Lung (tissue), 12 donors: ENCODE data around the gene GALK2. TPM values are rescaled to one million over a fixed set of nuclear protein-coding genes. Genes with fewer than 3 reads are reported as not detected.
A peak's percentile ranks its signal among the peaks of the same experiment; 100 is the strongest.

Source experiments
- ATAC-seq: fragments of 200-7000 bp; cut with Tn5 transposase; one replicate; pipeline ENCODE4 v1.9.1; 2020; ENCODE audit warnings: moderate number of reproducible peaks; ENCODE audit not compliant: insufficient read depth, low FRiP score
- DNase-seq, 3 donors: peaks; one replicate each; pipeline ENCODE4 v3.0.0-alpha.2; 2013 to 2017
- H3K27ac ChIP-seq, 2 donors: one replicate each; pipeline ENCODE4 v1.5.1; 2013; ENCODE audit warnings: mild to moderate bottlenecking in 2 of 2, moderate library complexity in 2 of 2, control low read depth in 1 of 2, inconsistent platforms in 1 of 2, low read depth in 1 of 2, low read length in 1 of 2
- H3K27me3 ChIP-seq, 3 donors: one replicate each; pipeline ENCODE4 v1.5.1; 2013; ENCODE audit warnings: low read length in 2 of 3; ENCODE audit not compliant: control insufficient read depth in 3 of 3, insufficient read depth in 3 of 3
- H3K36me3 ChIP-seq, 4 donors: one replicate each; pipeline ENCODE4 v1.5.1; 2013; ENCODE audit warnings: low read length in 4 of 4, mild to moderate bottlenecking in 1 of 4, moderate library complexity in 1 of 4; ENCODE audit not compliant: control insufficient read depth in 4 of 4, insufficient read depth in 4 of 4
- H3K4me1 ChIP-seq, 5 donors: one replicate each; pipeline ENCODE4 v1.5.1; 2013; ENCODE audit warnings: low read length in 5 of 5, mild to moderate bottlenecking in 2 of 5, moderate library complexity in 1 of 5; ENCODE audit not compliant: control insufficient read depth in 5 of 5, insufficient read depth in 5 of 5
- H3K4me3 ChIP-seq: one replicate; pipeline ENCODE4 v1.5.1; 2013; ENCODE audit warnings: mild to moderate bottlenecking, control low read depth, moderate library complexity
- H3K9ac ChIP-seq, 2 donors: one replicate each; pipeline ENCODE4 v1.5.1; 2013; ENCODE audit warnings: low read length in 2 of 2, control low read depth in 1 of 2; ENCODE audit not compliant: insufficient read depth in 1 of 2
- H3K9me3 ChIP-seq, 4 donors: one replicate each; pipeline ENCODE4 v1.5.1; 2013; ENCODE audit warnings: low read length in 3 of 4, mild to moderate bottlenecking in 1 of 4, moderate library complexity in 1 of 4; ENCODE audit not compliant: control insufficient read depth in 4 of 4, insufficient read depth in 3 of 4
- WGBS, 2 donors: extraction: QIAGEN DNeasy Blood & Tissue Kit; methylation state at CpG; one replicate each; pipeline ENCODE4 v1.1.7; 2013; 5-methylcytosine and 5-hydroxymethylcytosine counted together
- polyA plus RNA-seq, 2 donors: library from polyadenylated mRNA; stranded (reverse); fragments of 200-250 nt; gene quantifications; one replicate each; pipeline ENCODE4 v1.2.1, GENCODE V29; 2013
- total RNA-seq, 2 donors: library from RNA; depleted of rRNA in 1 of 2; stranded (reverse); fragments of >200 nt in 1 of 2; gene quantifications; one replicate each; pipeline ENCODE4 v1.2.1, GENCODE V29; 2014 to 2021
- TF ChIP-seq, protein P1 (sequence below): IDR thresholded peaks from 2 replicates; pipeline ENCODE4 v1.5.1; 2012; ENCODE audit warnings: mild to moderate bottlenecking; ENCODE audit errors: control extremely low read depth, extremely low read depth
- donor health status: control.
- donor health status: control.
- donor health status: Bipolar disorder and iron deficiency.
- donor health status: healthy.
- donor health status: DM: yes; HTN: yes; CAD: no.

Gene GALK2
- total and polyA plus RNA-seq, 4 donors: 12.4 to 44.8 (median 34.0) TPM

DNA sequence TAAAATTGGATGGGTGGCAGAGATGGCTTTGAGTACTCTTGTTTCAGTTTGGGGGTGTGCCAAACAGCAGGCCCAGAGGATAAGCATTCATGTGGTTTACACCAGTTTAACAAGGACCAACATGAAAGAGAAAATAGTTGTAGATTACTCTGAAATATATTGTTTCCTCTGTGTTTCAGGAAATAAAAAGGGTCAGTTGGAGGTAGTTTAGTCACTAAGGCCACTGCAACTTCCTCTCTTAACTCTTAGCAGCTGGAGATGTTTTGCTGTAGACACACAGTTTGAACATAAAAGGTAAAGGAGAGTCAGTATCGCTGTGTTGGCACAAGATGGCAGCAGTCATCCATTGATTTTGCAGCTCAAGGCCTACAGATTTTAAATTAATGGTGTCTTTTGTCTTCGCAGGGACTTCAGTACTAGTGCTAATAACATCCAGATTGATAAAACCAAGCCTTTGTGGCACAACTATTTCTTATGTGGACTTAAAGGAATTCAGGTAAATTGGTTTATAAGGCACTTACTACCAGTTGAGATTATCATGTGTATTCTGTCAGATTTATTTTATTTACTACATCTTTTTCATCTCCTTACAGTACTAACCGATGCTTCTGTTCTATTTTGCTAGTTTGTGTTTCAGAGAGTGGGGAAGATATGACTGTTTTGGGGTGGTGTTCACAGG, 65.5 kb downstream of the GALK2 start:
- TF ChIP-seq, protein P1, sequence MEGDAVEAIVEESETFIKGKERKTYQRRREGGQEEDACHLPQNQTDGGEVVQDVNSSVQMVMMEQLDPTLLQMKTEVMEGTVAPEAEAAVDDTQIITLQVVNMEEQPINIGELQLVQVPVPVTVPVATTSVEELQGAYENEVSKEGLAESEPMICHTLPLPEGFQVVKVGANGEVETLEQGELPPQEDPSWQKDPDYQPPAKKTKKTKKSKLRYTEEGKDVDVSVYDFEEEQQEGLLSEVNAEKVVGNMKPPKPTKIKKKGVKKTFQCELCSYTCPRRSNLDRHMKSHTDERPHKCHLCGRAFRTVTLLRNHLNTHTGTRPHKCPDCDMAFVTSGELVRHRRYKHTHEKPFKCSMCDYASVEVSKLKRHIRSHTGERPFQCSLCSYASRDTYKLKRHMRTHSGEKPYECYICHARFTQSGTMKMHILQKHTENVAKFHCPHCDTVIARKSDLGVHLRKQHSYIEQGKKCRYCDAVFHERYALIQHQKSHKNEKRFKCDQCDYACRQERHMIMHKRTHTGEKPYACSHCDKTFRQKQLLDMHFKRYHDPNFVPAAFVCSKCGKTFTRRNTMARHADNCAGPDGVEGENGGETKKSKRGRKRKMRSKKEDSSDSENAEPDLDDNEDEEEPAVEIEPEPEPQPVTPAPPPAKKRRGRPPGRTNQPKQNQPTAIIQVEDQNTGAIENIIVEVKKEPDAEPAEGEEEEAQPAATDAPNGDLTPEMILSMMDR: peak; percentile 56
- Histone ChIP-seq H3K36me3 (peaks cover 0 to 6% (median 2%) of the 10 kb centered on the region in 4 donors), H3K9me3 (no peaks in the 10 kb centered on the region), H3K4me1 (peaks cover 0 to 47% (median 5%) of the 10 kb centered on the region in 5 donors), H3K9ac (peak overlapping the region in 1 of 2 donors; percentile 40), H3K27ac (no peak overlapping the region), H3K27me3 (no peaks in the 10 kb centered on the region), H3K4me3 (no peak overlapping the region)
- peak; percentile 67 for ATAC-seq
- 42% methylated on average over 3 of the region's 3 CpGs for WGBS, 2 donors
- peak; percentile 86 to 93 (median 93) for DNase-seq

DNA sequence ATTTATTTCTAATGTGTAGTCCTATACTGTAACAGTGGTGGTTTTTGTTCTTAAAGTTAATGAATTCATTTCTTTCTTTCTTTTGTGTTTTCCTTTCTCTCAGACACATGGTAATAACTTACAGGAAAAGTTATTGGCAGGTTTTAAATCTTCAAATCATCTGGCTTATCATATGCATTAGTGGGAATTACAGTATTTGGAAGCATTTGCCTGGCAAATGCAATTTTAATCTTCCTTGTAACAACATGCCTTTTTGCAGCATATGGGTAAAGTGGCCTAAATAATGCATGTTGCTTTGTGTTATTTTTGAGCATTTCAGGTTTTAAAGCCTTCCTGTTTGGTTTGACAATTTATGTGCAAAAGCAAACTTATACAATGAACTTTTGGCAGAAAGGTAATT, 66.8 kb downstream of the GALK2 start:
- H3K9me3 ChIP-seq: no peaks in the 10 kb centered on the region
- H3K27me3 ChIP-seq: no peaks in the 10 kb centered on the region
- H3K4me1 ChIP-seq: peaks cover 0 to 47% (median 5%) of the 10 kb centered on the region in 5 donors
- peaks cover 0 to 3% (median under 1%) of the 10 kb centered on the region in 4 donors for H3K36me3 ChIP-seq
- no peak overlapping the region for H3K4me3 ChIP-seq
- ATAC-seq (no peak), DNase-seq (no peak)
- no peak overlapping the region for H3K27ac ChIP-seq
- no peak overlapping the region for H3K9ac ChIP-seq
- TF ChIP-seq, protein P1: no peak

DNA sequence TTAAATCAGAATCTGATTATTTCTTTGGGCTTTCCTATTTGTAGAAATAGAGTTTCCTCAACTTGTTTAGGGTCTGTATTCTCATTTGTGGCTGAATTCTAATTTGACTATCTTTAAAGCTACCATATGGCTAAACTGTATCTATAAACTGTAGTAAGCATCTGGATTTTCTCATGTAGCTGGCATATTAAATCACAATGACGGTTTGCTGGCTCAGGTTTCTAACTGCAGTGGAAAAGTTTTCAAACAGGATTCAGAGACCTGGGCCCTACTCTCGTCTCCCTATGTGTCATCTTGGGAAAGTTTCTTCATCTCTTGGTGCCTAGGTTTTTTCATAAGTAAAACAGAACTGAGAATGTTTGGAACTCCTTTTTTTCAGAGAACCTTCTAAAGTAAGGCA, 68.3 kb downstream of the GALK2 start:
- Histone ChIP-seq H3K4me1 (peaks cover 0 to 47% (median 3%) of the 10 kb centered on the region in 5 donors), H3K4me3 (no peak overlapping the region), H3K9ac (peak overlapping the region in 1 of 2 donors; percentile 1), H3K36me3 (peaks cover 0 to 6% (median 4%) of the 10 kb centered on the region in 4 donors), H3K27ac (no peak overlapping the region), H3K9me3 (no peaks in the 10 kb centered on the region), H3K27me3 (no peaks in the 10 kb centered on the region)
- TF ChIP-seq, protein P1: no peak
- 68 to 69% methylated on average over 2 of the region's 2 CpGs for WGBS, 2 donors
- no peak for ATAC-seq
- peak; percentile 78 to 96 (median 95) for DNase-seq
